ENCODE data around the gene RDH11.

RDH11 gene

DNA sequence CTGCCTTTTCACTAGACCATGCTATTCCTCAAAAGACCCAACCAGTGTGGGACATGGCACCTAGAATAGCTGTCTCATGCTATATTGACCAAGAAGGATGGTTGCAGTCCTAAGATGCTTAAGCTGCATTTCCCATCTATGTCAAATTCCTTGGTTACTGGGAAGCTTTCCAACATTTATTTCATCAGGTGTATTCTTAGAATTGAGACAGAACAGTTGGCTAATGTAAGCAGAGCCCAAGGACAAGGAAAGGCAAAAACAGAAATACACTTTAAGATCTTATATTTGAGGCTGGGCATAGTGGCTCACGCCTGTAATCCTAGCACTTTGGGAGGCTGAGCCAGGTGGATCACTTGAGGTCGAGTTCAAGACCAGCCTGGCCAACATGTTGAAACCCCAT lies 51.1 kb downstream of the RDH11 start:
- no peak for DNase-seq

DNA sequence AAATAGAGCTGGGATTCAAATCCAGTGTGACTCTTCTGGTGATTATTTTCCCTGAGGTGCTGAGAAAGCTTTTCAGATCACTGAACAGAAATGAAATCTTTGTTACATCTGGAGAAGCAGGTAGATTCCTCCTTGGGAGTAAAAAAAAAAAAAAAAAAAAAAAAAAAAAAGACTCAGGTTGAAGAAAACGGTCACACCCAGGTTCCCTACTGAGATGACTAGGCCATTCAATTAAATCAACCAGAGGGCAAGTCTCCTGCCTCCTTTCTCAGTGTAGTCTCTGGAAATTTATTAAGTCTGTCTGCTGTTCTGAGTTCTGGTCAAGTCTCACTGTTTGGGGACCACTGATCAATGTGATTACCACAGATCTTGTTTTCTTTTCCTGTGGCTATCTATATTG lies 51.9 kb downstream of the RDH11 start:
- no peak for DNase-seq

DNA sequence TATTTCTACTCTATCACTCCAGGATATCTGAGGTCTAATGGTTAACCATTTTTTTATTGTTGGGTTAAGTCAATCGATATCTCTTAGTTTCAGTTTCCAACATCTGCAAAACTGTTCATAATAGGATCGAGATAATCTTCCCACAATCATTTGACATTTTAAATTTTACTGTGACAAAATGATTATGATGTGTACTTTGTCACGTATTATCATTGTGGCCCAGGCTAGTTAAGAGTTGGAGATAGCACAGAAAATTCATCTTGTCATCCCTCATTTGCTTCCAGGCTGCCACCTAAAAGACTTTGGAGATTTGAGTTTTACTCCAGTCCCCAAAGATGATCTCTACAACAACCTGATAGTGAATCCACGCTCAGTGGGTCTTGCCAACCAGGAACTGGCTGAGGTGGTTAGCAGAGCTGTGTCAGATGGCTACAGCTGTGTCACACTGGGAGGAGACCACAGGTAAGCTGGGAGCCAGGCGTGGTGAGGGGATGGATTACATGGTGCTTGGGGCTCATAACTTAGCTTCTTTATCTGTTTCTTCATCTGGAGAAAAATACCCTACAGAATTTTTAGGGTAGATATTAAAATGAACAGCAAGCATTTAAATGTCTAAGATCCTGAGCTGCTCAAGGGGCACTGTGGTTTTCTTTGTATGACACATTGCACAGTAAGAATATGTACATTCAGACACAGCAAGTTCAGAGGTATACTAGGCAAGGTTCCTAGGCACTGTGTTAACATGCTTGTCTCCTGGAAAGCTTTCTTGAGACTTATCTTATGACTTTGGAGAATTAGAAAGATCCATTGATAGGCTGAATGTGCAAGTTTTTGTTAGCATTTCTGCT lies 53.4 kb downstream of the RDH11 start:
- no peak for DNase-seq

DNA sequence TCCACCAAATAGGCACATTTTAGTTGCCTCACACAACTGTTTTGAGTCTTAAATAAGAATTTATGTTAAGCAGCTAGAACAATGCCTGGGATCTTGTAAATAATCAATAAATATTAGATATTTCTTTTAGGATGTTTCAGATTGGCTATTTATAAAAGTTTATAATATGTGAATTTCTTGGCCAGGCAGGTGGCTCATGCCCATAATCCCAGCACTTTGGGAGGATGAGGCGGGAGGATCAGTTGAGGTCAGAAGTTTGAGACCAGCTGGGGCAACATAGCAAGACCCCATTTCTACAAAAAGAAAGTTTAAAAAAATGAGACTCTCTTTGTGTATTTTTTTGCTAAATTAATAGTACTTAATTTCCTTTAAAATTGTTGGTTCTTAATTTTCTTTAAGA lies 54.1 kb downstream of the RDH11 start:
- DNase-seq: no peak

DNA sequence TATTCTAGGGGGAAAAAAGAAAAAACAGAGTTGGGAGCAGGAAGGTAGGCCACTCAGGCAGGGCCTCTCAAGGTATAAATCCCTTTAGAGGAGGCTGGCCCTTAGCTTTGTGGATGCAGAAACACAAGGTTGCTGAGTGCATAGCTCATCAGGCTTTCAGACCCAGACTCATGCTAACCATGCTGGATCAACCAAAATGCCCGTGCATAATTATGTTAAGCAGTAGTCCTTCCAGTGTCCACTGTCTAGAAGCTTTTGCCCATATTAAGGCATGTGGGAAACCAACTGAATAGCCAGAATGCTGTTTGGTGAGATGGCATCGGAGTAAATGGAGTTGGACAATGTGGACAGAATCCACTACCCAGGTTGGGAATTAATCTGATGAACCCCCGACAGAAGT lies 56.9 kb downstream of the RDH11 start:
- no peak for DNase-seq

DNA sequence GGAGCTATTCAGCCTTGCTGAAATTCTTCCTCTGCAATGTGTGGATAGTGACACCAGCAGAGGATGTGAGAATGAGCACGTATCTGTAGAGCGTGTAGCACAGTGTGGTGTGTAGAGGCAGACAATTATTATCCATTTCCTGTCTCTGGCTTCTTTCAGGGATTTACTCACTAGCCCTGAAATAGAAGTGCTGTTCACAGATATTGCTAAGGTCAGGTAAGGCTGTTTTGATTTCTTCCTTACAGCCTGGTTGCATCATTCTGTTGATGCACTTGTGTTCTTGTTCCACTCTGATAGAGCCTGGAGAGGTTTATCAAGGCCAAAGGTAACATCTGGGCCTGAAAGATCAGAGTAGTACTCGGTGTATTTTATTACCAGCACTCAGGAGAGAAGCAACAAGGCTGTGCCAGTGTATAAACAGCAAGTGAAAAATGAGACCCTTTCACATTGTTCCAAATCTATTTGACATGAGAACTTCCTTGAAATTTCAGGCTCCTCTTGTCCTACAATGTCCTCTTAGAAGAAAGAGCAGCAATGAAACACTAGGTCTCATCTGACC lies 59.1 kb downstream of the RDH11 start:
- DNase-seq: no peak

DNA sequence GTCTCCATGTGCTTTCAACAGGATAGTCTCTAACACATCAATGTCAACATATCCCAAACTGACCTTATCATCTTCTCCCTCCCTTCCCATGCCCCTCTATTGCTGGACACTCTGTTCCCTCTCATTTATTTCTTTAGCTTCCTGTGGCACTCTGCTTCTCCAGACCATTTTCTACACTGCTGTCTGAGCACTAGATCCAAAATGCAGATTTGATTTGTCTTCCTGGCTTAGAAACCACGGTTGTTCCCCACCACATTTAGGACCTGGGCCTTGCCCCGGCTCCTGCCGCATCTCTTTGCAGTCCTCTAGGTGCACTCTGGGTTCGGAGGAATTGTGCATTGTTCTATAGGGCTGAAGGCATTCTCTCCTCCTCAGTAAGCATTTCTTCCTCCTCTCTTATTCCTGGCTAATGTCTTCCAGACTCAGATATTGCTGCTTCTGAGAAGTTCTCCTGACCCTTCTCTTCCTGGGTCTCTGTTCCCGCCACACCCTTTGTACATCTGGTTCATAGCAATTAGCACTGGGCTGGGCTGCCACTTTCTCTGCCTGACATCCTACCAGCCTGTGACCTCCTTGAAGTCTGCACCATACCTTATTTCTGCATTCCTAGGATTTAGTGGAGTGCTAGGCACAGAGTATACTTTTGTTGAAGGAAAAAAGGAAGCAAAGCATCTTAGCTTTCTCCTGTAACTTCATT lies 62.0 kb downstream of the RDH11 start:
- DNase-seq: no peak

DNA sequence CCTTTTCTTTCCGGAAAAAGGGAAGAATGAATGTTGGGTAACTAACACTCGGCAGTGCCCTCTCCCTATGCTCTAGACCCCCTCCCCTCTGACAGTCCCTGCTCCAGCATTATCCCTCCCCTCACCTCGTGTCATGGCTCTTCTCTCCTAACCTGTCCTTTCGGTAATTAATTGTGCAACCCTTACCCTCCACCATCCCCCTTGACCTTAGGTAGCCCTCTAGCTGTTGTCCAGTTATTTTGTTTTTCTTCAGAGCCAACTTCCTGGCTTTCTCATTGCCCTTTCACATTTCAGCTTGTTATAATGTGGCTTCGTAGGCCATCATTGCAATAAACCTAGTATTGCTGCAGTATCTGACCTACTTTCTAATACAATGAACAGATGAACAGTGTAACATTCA lies 64.6 kb downstream of the RDH11 start:
- DNase-seq: no peak

DNA sequence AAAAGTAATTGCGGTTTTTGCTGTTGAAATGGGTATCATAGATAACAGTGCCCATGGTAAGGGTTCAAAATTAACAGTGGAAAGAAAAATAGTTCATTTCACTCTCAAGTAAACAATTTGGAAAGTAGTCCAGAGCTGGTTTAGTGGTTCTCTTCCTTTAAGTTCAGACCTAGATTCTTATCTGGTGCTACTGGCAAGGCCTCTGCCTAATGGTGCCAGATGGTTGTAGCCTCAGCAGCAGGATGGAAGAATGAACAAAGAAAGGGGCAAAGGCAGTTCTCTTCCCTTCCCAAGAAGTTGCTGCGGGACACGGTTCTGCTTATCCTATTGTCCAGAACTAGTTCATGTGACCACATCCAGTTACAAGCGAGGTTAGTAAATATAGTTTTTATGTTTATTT lies 65.4 kb downstream of the RDH11 start:
- DNase-seq: no peak

DNA sequence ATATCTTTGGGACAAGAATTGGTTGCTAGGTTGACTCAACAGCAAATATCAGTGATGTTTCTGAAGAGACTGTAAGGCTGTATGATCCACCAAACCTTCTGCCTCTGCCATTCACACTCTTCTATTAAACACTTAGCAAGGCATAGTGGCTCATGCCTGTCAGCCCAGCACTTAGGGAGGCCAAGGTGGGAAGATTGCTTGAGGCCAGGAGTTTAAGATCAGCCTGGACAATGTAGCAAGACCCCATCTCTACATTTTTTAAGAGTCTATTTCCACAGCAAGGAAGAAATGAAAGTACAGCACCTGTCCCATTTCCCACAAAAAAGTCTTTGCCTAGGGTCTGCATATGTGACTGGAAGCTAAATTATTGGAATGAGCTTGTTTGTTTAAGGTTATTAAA lies 68.0 kb downstream of the RDH11 start:
- DNase-seq: no peak

Data from NCI-H1930 (cell line).